GM19395 (cell line): ENCODE data around the gene XYLT1.

ENCODE experiments used
- ATAC-seq: cut with Tn5 transposase; IDR thresholded peaks from one replicate; pipeline ENCODE4 v1.9.1; 2021; ENCODE audit warnings: mild to moderate bottlenecking, moderate library complexity; ENCODE audit not compliant: unreplicated experiment

The XYLT1 gene

GRCh38 chr16:17461951-17462729 lies 8.6 kb downstream of the XYLT1 start:
- no peak for ATAC-seq

GRCh38 chr16:17460890-17461289 lies 9.9 kb downstream of the XYLT1 start:
- ATAC-seq, result no peak

- ATAC-seq, result no peak
Measured at GRCh38 chr16:17459903-17460521, 10.7 kb downstream of the XYLT1 start.

- no peak for ATAC-seq
Measured at GRCh38 chr16:17457997-17458396, 12.8 kb downstream of the XYLT1 start.

- no peak for ATAC-seq
Measured at GRCh38 chr16:17457513-17457912, 13.2 kb downstream of the XYLT1 start.

- ATAC-seq, result no peak
Measured at GRCh38 chr16:17454162-17454730, 16.5 kb downstream of the XYLT1 start.

GRCh38 chr16:17453364-17454038 lies 17.3 kb downstream of the XYLT1 start:
- ATAC-seq, result no peak

- ATAC-seq, result no peak
Measured at GRCh38 chr16:17452922-17453321, 17.8 kb downstream of the XYLT1 start.

GRCh38 chr16:17451843-17452242 lies 18.9 kb downstream of the XYLT1 start:
- no peak for ATAC-seq

GRCh38 chr16:17450291-17450690 lies 20.5 kb downstream of the XYLT1 start:
- ATAC-seq, result no peak

- no peak for ATAC-seq
Measured at GRCh38 chr16:17448640-17449638, 21.8 kb downstream of the XYLT1 start.

GRCh38 chr16:17447101-17447569 lies 23.6 kb downstream of the XYLT1 start:
- ATAC-seq, result no peak

- no peak for ATAC-seq
Measured at GRCh38 chr16:17446661-17447060, 24.1 kb downstream of the XYLT1 start.

GRCh38 chr16:17445421-17445820 lies 25.3 kb downstream of the XYLT1 start:
- ATAC-seq, result no peak

- no peak for ATAC-seq
Measured at GRCh38 chr16:17444658-17445057, 26.1 kb downstream of the XYLT1 start.

- no peak for ATAC-seq
Measured at GRCh38 chr16:17440131-17440530, 30.6 kb downstream of the XYLT1 start.

GRCh38 chr16:17439580-17439979 lies 31.2 kb downstream of the XYLT1 start:
- no peak for ATAC-seq

- ATAC-seq, result no peak
Measured at GRCh38 chr16:17437981-17438380, 32.8 kb downstream of the XYLT1 start.

- no peak for ATAC-seq
Measured at GRCh38 chr16:17437127-17437720, 33.5 kb downstream of the XYLT1 start.

- no peak for ATAC-seq
Measured at GRCh38 chr16:17435318-17435717, 35.4 kb downstream of the XYLT1 start.
